Smooth muscle cell (in vitro differentiated cells): ENCODE results near the gene TMEM51. TPM values are rescaled to one million over a fixed set of nuclear protein-coding genes. Genes with fewer than 3 reads are reported as not detected.

Experiments used
- DNase-seq: peaks from one replicate; lab custom pipeline; 2025; ENCODE audit not compliant: unreplicated experiment; lab: John Stamatoyannopoulos, UW
- H2AFZ ChIP-seq: fragments of 200-600 bp; sonication (generic); 2 replicates; pipeline ENCODE4 v1.6.0; 2016; ENCODE audit warnings: antibody characterized with exemption, low read depth, mild to moderate bottlenecking
- H3F3A ChIP-seq: fragments of 200-600 bp; sonication (generic); 2 replicates; pipeline ENCODE4 v1.6.0; 2017; ENCODE audit warnings: antibody characterized with exemption, low read depth
- H3K27ac ChIP-seq: fragments of 200-600 bp; sonication (generic); 2 replicates; pipeline ENCODE4 v1.5.1; 2016; ENCODE audit warnings: low read depth, mild to moderate bottlenecking
- H3K27me3 ChIP-seq: fragments of 200-600 bp; sonication (generic); 2 replicates; pipeline ENCODE4 v1.6.1; 2016; ENCODE audit warnings: low read depth, mild to moderate bottlenecking
- H3K36me3 ChIP-seq: fragments of 200-600 bp; sonication (generic); 2 replicates; pipeline ENCODE4 v1.5.1; 2016; ENCODE audit warnings: low read depth
- H3K4me1 ChIP-seq: fragments of 200-600 bp; sonication (generic); 2 replicates; pipeline ENCODE4 v1.5.1; 2016; ENCODE audit warnings: low read depth
- H3K4me2 ChIP-seq: fragments of 200-600 bp; sonication (generic); 2 replicates; pipeline ENCODE4 v1.6.0; 2016; ENCODE audit warnings: mild to moderate bottlenecking
- H3K4me3 ChIP-seq: fragments of 200-600 bp; sonication (generic); 2 replicates; pipeline ENCODE4 v1.5.1; 2016; ENCODE audit warnings: mild to moderate bottlenecking
- H3K79me2 ChIP-seq: fragments of 200-600 bp; sonication (generic); 2 replicates; pipeline ENCODE4 v1.6.0; 2016; ENCODE audit warnings: low read depth, mild to moderate bottlenecking
- H3K9ac ChIP-seq: fragments of 200-600 bp; sonication (generic); 2 replicates; pipeline ENCODE4 v1.6.0; 2016; ENCODE audit warnings: low read depth
- H3K9me3 ChIP-seq: fragments of 200-600 bp; sonication (generic); replicated peaks from 2 replicates; pipeline ENCODE4 v1.5.1; 2016; ENCODE audit warnings: low read depth
- H4K20me1 ChIP-seq: fragments of 200-600 bp; sonication (generic); 2 replicates; pipeline ENCODE4 v1.6.0; 2016; ENCODE audit warnings: low read depth
- CTCF ChIP-seq: fragments of 200-600 bp; sonication (generic); IDR thresholded peaks from 2 replicates; pipeline ENCODE4 v1.5.1; 2017; ENCODE audit warnings: borderline replicate concordance, mild to moderate bottlenecking, antibody characterized with exemption; ENCODE audit not compliant: insufficient read depth, poor library complexity, severe bottlenecking
- WGBS: methylation state at CpG from one replicate; pipeline ENCODE4 v1.1.7; 2016; ENCODE audit warnings: low lambda C conversion rate; 5-methylcytosine and 5-hydroxymethylcytosine counted together
- polyA plus RNA-seq: library from polyadenylated mRNA; unstranded; fragments of >200 nt; fragmentation: Nextera tagmentation; extraction: Ambion mirVana; gene quantifications from 2 replicates; pipeline ENCODE4 v1.2.1, GENCODE V29; 2016
- total RNA-seq: library from RNA; depleted of rRNA; stranded (reverse); fragments of >200 nt; gene quantifications from 2 replicates; pipeline ENCODE4 v1.2.3, GENCODE V29; 2014

Gene TMEM51
- total and polyA plus RNA-seq, 2 experiments from 2014 or later: 9.8 to 10.4 TPM

DNA sequence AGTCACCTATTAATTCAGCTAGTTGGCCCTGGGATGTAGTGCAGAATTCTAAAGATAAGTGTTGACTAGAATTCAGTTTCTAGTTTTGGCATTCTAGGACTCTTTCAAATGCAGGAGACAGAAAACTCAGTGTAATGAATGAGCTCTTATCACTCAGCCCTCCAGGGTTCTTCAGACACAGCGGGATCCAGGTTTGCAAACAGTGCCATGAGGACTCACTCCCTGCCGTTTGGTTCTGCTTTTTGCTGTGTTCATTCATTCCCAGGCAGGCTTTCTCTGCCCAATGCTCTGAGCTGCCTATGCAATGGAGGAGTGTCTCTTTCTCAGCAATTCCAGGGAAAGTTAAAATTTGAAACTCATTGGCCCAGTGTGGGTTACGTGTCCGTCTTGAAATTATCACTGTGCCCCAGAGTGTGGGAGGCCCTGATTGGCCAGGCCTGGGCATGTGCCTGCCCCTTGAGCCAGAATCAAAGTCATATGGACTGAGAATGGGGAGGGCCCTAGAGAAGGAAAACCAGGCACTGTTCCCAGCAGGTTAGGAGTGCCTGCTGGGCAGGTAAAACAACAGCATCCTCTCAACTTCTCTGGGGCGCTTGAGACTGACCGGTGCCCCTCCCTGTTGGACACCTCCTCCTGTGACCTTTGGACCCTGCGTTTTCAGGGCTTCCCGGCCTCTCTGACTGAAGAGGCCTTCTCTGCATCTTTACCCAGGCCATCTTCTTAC lies 43.4 kb downstream of the TMEM51 start:
- no peak for DNase-seq
- Histone ChIP-seq H3K27me3 (no peaks in the 10 kb centered on the region), H3K36me3 (no peaks in the 10 kb centered on the region), H3K27ac (no peak overlapping the region), H3K4me2 (no peak overlapping the region), H3K9me3 (no peaks in the 10 kb centered on the region), H3K4me3 (no peak overlapping the region), H3F3A (peaks cover 3% of the 10 kb centered on the region), H3K4me1 (peaks cover 17% of the 10 kb centered on the region), H2AFZ (no peak overlapping the region), H3K9ac (no peak overlapping the region), H4K20me1 (peaks cover 35% of the 10 kb centered on the region), H3K79me2 (peaks cover 6% of the 10 kb centered on the region)
- 74% methylated on average over 8 of the region's 8 CpGs for WGBS
- TF ChIP-seq CTCF: no peak

DNA sequence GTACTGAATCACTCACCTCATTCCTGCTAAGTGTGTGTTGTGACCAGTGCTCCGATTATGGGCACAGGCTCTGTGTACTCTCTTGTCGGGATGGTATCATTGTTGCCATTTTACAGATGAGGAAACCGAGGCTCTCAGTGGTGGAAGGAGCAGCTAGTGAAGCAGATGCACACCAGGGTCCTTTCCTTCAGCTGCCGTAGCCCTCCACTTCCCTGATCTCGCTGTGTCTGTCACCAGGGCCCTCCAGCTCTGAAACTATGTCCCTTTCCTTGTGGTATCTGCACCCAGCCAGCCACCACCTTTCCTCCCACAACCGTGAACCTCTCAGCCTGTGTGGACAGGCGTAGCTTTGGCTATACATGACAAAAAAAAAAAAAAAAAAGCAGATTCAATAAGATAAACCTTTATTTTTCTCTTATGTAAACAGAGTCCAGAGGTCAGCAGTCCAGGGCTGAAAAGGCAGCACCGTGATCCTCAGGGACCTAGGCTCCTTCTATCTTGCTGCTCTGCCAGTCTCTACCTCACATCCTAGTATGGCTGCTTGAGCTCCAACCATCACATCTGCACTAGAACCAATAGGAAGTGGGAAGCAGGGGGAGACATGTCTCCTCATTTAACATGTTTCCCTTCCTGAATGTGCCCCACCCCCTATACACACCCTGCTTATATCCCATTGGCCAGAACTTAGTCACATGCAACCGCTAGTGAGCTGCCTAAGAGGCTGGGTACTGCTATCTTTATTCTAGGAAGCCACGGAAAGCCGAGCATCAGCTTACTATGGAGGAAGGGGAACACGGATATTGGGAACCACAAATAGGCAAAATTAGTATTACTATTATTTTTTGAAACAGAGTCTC lies 44.3 kb downstream of the TMEM51 start:
- Histone ChIP-seq H3K9me3 (no peaks in the 10 kb centered on the region), H3K4me3 (no peak overlapping the region), H4K20me1 (peaks cover 35% of the 10 kb centered on the region), H3K4me2 (no peak overlapping the region), H3K4me1 (peaks cover 17% of the 10 kb centered on the region), H3K9ac (no peak overlapping the region), H3K27me3 (no peaks in the 10 kb centered on the region), H3K36me3 (no peaks in the 10 kb centered on the region), H3K79me2 (peaks cover 6% of the 10 kb centered on the region), H3F3A (peaks cover 3% of the 10 kb centered on the region), H3K27ac (no peak overlapping the region), H2AFZ (no peak overlapping the region)
- DNase-seq: no peak
- TF ChIP-seq CTCF: no peak
- WGBS: 86% methylated on average over 12 of the region's 12 CpGs

DNA sequence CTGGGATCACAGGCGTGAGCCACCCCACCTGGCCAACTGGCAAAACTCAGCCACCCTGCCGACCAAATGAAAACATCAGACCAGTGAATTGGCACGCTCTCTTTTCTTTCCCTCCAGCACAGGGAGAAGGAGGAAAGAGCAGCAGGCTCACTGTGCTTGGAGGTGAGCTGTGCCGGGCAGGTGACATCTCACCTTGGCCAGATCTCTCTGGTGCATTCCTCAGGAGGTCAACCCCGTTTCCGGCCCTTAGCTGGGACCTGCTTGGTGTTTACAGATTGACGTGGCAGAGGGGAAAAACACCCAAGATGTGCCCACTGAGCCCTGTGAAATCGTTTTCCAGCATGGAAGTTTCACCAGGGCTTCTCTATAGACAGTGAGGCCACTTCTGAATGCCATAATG lies 45.1 kb downstream of the TMEM51 start:
- Histone ChIP-seq H3K27ac (no peak overlapping the region), H3K9ac (no peak overlapping the region), H3K4me1 (peaks cover 17% of the 10 kb centered on the region), H4K20me1 (peaks cover 35% of the 10 kb centered on the region), H2AFZ (no peak overlapping the region), H3K9me3 (no peaks in the 10 kb centered on the region), H3F3A (peaks cover 3% of the 10 kb centered on the region), H3K36me3 (no peaks in the 10 kb centered on the region), H3K4me3 (no peak overlapping the region), H3K27me3 (no peaks in the 10 kb centered on the region), H3K4me2 (no peak overlapping the region), H3K79me2 (peaks cover 6% of the 10 kb centered on the region)
- TF ChIP-seq CTCF: no peak
- 89% methylated on average over 8 of the region's 8 CpGs for WGBS
- DNase-seq: no peak
